Epidermal melanocyte (primary cell): ENCODE measurements around the gene PRSS35.
"Not testable (repeated sequence)": the region's sequence is repeated elsewhere in the genome, so short reads cannot be mapped to it uniquely, and the experiment has no call there.

Experiments used
- DNase-seq: peaks from one replicate; pipeline ENCODE4 v3.0.0; 2011; ENCODE audit warnings: low spot score; ENCODE audit not compliant: insufficient read length

PRSS35 gene

DNA sequence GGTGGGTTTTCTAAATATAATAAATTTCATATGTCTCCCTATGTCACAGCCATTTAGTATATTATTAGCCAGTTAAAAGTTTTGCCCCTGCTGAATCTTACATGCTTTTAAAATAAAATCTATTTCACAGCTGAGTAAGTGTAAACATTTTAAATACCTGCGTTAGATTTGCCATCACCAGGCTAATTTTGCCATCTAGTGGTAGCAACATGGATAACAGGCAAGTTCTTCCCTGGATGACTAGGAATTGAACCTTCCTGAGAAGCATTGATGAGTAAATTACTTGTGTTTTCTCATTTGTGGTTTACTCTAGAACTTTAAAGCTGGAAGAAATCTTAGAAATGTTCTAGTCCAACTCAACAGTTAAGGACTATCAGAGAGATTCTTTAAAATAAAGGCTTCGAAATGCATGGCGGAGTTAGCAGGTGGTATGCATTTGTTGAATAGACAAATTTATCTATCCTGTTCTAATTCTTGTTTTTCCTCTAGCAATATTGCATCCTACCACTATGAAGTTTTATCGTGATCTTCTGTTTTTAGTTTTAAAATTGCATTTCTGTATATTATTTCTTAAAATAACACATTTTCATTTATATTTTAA lies 2.6 kb downstream of the PRSS35 start:
- no peak for DNase-seq

DNA sequence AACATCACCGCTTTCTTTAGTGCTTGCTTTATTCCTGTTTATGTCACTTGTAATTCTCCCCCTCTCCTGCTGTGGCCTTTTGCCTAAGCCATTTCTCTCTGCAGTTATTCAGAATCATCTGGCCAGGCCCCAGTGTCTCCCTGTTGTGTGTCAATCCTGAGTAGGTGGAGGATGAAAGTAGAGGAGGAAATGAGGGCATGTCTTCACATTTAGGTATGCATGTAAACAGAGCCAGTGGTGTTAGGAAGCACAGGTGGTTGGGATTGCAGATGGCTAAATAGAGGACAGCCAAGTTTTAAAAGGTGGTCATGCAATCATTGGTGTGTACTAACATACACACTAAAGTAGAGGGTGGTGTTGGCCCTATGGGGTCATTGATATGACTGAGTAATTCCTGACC lies 5.2 kb downstream of the PRSS35 start:
- DNase-seq = no peak

GRCh38 chr6:83518816-83519480 lies 6.6 kb downstream of the PRSS35 start:
- no peak for DNase-seq

DNA sequence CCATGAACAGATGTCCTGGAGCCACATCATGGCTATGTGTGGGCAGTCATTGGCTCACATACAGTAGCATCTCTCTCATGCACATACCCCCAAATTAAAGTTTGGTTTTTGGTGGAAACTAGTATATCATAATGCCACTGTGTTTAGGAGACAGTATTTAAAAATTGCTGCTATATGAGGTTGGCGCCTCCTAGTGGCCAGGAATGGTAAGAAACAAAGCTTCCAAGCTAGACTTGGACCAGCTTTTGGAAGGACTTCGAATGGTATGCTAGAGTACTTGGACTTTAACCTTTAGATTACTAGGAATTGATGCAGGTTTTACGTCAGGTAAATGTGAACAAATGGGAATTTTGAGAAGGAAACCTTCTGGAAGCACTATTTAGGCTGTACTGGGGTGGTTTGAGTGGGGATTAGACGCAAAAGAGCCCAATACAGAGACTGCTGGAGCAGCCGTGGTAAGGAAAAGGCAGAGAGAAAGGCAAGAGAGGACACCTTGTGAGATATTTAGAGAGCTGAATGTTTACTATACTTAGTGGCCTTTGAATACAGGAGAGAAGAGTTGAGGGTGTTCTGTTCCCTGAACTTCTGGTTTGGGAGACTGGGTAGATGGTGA lies 23.8 kb downstream of the PRSS35 start:
- DNase-seq = no peak

DNA sequence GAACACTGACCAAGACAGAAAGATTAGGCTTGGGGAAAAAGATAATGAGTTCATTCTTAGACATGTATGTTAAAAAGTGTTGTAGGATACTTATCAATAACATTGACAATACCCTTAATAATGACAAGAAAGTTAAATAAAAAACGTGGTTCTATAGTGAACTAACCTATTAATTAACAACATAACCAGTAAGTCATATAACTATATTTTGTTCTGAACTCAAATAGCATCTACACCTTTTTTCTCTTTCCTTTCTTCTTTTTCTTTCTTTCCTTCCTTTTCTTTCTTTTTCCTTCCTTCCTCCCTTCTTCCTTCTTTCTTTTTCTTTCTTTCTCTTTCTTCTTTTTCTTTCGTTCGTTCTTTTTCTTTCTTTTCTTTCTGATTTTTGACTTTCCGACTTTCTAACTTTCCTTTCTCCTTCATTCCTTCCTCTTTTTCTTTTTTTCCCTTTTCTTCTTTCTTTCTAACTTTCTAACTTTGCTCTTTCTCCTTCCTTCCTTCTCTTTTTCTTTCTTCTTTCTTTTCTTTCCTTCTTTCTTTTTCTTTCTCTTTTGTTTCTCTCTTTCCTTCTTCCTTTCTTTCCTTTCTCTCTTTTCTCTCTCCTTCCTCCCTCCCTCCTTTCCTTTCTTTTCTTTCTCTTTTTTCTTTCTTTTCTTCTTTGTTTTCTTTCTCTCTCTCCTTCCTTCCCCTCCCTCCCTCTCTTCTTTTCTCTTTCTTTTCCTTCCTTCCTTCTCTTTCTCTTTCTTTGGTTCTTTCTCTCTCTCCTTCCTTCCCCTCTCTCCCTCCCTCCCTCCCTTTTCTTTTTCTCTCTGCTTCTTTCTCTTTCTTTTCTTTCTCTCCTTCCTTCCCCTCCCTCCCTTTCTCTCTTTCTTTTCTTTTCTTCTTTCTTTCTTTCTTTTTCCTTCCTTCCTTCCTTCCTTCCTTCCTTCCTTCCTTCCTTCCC lies 24.6 kb downstream of the PRSS35 start:
- no peak for DNase-seq

DNA sequence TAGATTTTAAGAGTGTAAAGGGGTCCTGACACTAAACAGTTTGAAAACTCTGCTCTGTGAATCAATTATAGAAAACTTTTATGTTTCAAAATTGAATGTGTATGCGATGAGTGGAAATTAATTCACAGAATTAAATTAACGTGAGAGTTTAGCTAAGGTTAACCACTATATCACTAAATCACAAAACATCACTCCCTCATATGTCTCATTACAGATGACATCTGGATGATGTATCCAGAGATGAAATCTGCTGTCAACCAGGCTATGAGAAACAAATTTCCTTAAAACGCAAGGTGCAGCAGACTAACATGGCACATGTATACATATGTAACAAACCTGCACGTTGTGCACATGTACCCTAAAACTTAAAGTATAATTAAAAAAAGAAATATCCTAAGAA lies 27.3 kb downstream of the PRSS35 start:
- DNase-seq = no peak

GRCh38 chr6:83546636-83547035 lies 34.3 kb downstream of the PRSS35 start:
- no peak for DNase-seq

GRCh38 chr6:83550482-83550881 lies 38.1 kb downstream of the PRSS35 start:
- DNase-seq = not testable (repeated sequence)

DNA sequence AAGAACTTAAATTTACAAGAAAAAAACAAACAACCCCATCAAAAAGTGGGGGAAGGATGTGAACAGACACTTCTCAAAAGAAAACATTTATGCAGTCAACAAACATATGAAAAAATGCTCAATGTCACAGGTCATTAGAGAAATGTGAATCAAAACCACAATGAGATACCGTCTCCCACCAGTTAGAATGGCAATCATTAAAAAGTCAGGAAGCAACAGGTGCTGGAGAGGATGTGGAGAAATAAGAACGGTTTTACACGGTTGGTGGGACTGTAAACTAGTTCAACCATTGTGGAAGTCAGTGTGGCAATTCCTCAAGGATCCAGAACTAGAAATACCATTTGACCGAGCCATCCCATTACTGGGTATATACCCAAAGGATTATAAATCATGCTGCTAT lies 39.4 kb downstream of the PRSS35 start:
- not testable (repeated sequence) for DNase-seq

- no peak for DNase-seq
Measured at GRCh38 chr6:83556871-83557270, 44.5 kb downstream of the PRSS35 start.

DNA sequence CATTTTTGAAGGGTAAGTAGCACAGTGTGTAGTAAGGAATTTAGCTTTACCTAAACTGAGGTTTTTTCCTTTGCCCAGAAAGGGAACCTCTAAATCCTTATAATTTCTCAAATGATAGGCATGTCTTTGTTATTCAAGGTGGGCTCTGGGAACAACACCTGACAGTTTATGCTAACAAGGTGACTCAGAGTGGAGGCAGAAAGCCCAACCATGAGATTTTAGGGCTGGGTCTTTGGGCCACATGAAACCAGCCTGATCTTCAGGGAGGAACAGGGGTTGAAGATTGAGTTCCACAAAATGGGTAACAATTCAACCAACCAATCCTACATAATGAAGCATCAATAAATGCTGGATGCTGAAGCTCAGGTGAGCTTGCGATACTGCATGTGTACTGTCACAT lies 46.6 kb downstream of the PRSS35 start:
- no peak for DNase-seq

DNA sequence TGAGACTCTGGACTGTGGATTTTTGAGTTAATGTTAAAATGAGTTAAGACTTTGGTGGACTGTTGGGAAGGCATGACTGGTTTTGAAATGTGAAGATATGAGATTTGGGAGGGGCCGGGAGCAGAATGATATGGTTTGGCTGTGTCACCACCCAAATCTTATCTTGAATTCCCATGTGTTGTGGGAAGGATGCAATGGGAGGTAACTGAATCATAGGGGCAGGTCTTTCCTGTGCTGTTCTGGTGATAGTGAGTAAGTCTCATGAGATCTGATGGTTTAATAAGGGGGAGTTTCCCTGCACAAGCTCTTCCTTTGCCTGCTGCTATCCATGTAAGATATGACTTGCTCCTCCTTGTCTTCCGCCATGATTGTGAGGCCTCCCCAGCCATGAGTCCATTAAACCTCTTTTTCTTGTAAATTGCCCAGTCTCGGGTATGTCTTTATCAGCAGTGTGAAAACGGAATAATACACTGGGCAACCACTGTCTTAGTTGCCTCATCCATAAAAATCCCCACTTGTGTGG lies 59.4 kb downstream of the PRSS35 start:
- not testable (repeated sequence) for DNase-seq

DNA sequence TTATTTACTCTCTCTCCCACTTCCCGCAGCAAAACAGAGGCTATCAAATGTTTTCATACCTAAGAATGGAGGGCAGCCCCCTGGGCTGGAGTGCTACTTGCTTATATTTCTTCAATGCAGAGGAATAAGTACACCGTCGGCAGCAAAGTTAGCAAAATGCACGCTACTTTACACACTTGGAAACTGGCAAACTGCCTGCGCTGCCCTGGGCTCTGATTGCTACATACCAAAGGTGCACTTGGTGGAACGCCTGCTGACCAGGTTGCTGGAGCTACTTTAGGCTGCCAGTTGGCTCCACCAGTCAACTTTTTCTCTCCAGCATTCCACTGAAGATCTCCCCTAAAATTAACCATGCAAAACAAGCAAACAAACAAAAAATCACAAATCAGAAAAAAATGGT lies 62.4 kb downstream of the PRSS35 start:
- no peak for DNase-seq
